K562 (cell line): ENCODE results near the gene ADK. TPM values are rescaled to one million over a fixed set of nuclear protein-coding genes. Genes with fewer than 3 reads are reported as not detected.

Experiments
- DPF2 ChIP-seq: fragments of 450-650 bp; IDR thresholded peaks from 2 replicates; pipeline ENCODE4 v1.6.1; 2016
- MBD2 ChIP-seq: sonication (generic); IDR thresholded peaks from 2 replicates; pipeline ENCODE4 v1.6.1; 2016; ENCODE audit warnings: low read depth, borderline replicate concordance
- NR1H2 ChIP-seq: sonication (generic); formaldehyde crosslinking; IDR thresholded peaks from 2 replicates; pipeline ENCODE4 v1.4.0; 2020; ENCODE audit warnings: mild to moderate bottlenecking, missing genetic modification reagents
- RBM39 ChIP-seq: fragments of 200-400 bp; formaldehyde crosslinking; optimal IDR thresholded peaks from 2 replicates; pipeline ENCODE3; 2018; ENCODE audit warnings: low read depth, low read length
- THRAP3 ChIP-seq: fragments of 450-650 bp; IDR thresholded peaks from 2 replicates; pipeline ENCODE4 v1.6.1; 2016; ENCODE audit warnings: mild to moderate bottlenecking, inconsistent platforms, borderline replicate concordance
- ZC3H11A ChIP-seq: IDR thresholded peaks from 2 replicates; pipeline ENCODE4 v1.6.1; 2012; ENCODE audit warnings: low read depth, low read length, improper control_type of control experiment
- ZNF253 ChIP-seq: fragments of 250-450 bp; sonication (Bioruptor Pico); conservative IDR thresholded peaks from 2 replicates; pipeline ENCODE4 v1.6.1; 2021; ENCODE audit warnings: mild to moderate bottlenecking
- polyA plus RNA-seq, 8 experiments: library from polyadenylated mRNA; depleted of rRNA in 4 of 8; stranded (reverse) in 5 of 8; unstranded in 3 of 8; fragments of >200 nt; fragmentation: Nextera tagmentation in 2 of 8; fragmentation: Illumina TruSeq in 1 of 8; extraction: Ambion mirVana in 2 of 8; extraction: Trizol in 1 of 8; gene quantifications; 2 replicates each; pipeline versions ENCODE4 v1.2.1 to v1.2.3, GENCODE V29; 2011 to 2014; ENCODE audit warnings: inconsistent platforms in 1 of 8, missing spikeins in 1 of 8
- total RNA-seq, 7 experiments: library from RNA; depleted of rRNA in 6 of 7; stranded (reverse); fragments of >200 nt in 6 of 7; fragmentation: Illumina TruSeq in 2 of 7; extraction: Trizol in 2 of 7; gene quantifications; 2 replicates each; pipeline versions ENCODE4 v1.2.1 to v1.2.3, GENCODE V29; 2011 to 2021; ENCODE audit warnings: low replicate concordance in 1 of 7
- TF ChIP-seq, protein P1 (sequence below): fragments of 450-650 bp; IDR thresholded peaks from 2 replicates; pipeline ENCODE4 v1.6.1; 2017; ENCODE audit warnings: antibody characterized with exemption
- TF ChIP-seq, protein P2 (sequence below): sonication (generic); formaldehyde crosslinking; IDR thresholded peaks from 2 replicates; pipeline ENCODE4 v1.8.0; 2022; ENCODE audit warnings: missing genetic modification reagents, mild to moderate bottlenecking, borderline replicate concordance

The ADK gene
- total and polyA plus RNA-seq, 9 of the 15 experiments (the other 6 are each of a cell fraction or from before 2014, with no cell fraction given): 54.2 to 97.8 (median 73.6) TPM

DNA sequence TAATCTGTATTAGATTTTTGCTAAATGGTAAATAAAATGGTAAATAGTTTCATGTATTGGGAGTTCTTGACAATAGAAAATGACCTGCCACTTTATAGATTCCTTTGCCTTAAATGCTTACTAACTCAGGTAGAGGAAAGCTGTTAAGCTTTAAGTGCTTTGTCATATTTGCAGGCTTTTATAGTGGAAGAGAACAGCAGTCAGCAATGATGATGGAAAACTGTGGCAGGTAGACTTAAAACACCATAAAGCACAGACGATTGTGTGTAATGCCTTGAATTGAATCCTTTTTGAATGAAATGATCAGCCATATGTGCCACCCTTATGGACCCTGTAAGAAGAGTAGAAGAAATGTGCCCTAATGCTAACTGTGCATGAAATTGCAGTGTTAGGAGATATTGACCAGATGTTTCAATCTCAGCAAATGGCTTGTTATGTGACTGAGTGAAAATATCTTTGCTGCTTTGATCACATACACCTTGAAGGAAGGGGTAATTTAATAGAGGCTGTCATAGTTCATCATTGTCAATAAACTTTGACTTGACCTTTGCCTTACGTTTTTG lies 230.4 kb downstream of the ADK start (continued):
- TF ChIP-seq, protein P1, sequence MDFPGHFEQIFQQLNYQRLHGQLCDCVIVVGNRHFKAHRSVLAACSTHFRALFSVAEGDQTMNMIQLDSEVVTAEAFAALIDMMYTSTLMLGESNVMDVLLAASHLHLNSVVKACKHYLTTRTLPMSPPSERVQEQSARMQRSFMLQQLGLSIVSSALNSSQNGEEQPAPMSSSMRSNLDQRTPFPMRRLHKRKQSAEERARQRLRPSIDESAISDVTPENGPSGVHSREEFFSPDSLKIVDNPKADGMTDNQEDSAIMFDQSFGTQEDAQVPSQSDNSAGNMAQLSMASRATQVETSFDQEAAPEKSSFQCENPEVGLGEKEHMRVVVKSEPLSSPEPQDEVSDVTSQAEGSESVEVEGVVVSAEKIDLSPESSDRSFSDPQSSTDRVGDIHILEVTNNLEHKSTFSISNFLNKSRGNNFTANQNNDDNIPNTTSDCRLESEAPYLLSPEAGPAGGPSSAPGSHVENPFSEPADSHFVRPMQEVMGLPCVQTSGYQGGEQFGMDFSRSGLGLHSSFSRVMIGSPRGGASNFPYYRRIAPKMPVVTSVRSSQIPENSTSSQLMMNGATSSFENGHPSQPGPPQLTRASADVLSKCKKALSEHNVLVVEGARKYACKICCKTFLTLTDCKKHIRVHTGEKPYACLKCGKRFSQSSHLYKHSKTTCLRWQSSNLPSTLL: no peak
- TF ChIP-seq THRAP3 (no peak), ZNF253 (CRISPR knock-in tag) (no peak), ZC3H11A (no peak), DPF2 (no peak), NR1H2 (CRISPR knock-in tag) (no peak), RBM39 (no peak), MBD2 (no peak)
- TF ChIP-seq, protein P2, sequence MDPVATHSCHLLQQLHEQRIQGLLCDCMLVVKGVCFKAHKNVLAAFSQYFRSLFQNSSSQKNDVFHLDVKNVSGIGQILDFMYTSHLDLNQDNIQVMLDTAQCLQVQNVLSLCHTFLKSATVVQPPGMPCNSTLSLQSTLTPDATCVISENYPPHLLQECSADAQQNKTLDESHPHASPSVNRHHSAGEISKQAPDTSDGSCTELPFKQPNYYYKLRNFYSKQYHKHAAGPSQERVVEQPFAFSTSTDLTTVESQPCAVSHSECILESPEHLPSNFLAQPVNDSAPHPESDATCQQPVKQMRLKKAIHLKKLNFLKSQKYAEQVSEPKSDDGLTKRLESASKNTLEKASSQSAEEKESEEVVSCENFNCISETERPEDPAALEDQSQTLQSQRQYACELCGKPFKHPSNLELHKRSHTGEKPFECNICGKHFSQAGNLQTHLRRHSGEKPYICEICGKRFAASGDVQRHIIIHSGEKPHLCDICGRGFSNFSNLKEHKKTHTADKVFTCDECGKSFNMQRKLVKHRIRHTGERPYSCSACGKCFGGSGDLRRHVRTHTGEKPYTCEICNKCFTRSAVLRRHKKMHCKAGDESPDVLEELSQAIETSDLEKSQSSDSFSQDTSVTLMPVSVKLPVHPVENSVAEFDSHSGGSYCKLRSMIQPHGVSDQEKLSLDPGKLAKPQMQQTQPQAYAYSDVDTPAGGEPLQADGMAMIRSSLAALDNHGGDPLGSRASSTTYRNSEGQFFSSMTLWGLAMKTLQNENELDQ: no peak
